SK-N-SH (cell line): ENCODE data around the gene GPR39. TPM values are rescaled to one million over a fixed set of nuclear protein-coding genes. Genes with fewer than 3 reads are reported as not detected.

Experiments
- CTCF ChIA-PET: fragments of 300-600, 350-600 bp; formaldehyde crosslinking; extraction: SDS; loops from one replicate; lab custom pipeline; 2021; lab: Yijun Ruan, JAX
- POLR2A ChIA-PET: fragments of 350-600 bp; sonication (Branson Sonifier 250); formaldehyde crosslinking; extraction: SDS; loops from one replicate; lab custom pipeline; 2020; ENCODE audit warnings: antibody characterized with exemption, inconsistent platforms; lab: Yijun Ruan, JAX
- DNase-seq: peaks from one replicate; pipeline ENCODE4 v3.0.0; 2012
- H2AFZ ChIP-seq: fragments of 200-600 bp; sonication (generic); 2 replicates; pipeline ENCODE4 v1.8.1; 2016; ENCODE audit warnings: antibody characterized with exemption, mild to moderate bottlenecking, low read depth
- H3F3A ChIP-seq: fragments of 200-600 bp; sonication (generic); replicated peaks from 2 replicates; pipeline ENCODE3; 2016; ENCODE audit warnings: antibody characterized with exemption, mild to moderate bottlenecking; ENCODE audit not compliant: insufficient read depth
- H3K27ac ChIP-seq, 2 experiments: fragments of 200-500 bp in 1 of 2; fragments of 200-600 bp in 1 of 2; sonication (Bioruptor generic) in 1 of 2; sonication (generic), shearing (Covaris generic) in 1 of 2; 2 replicates each; pipeline versions ENCODE4 v1.5.1 to v1.6.1; 2014 to 2016; ENCODE audit warnings: low read depth in 2 of 2, inconsistent platforms in 1 of 2, low read length in 1 of 2, mild to moderate bottlenecking in 1 of 2, mixed read lengths in 1 of 2
- H3K27me3 ChIP-seq: fragments of 200-600 bp; sonication (generic), shearing (Covaris generic); 2 replicates; pipeline ENCODE4 v1.6.1; 2016; ENCODE audit warnings: mixed run types; ENCODE audit not compliant: insufficient read depth
- H3K36me3 ChIP-seq, 2 experiments: fragments of 200-500 bp in 1 of 2; fragments of 200-600 bp in 1 of 2; sonication (Bioruptor generic) in 1 of 2; sonication (generic) in 1 of 2; replicated peaks in 1 of 2; 2 replicates each; pipeline versions ENCODE3 to v1.5.1; 2014 to 2016; ENCODE audit warnings: low read length in 1 of 2, mild to moderate bottlenecking in 1 of 2; ENCODE audit not compliant: insufficient read depth in 2 of 2, control insufficient read depth in 1 of 2
- H3K4me1 ChIP-seq, 2 experiments: fragments of 200-500 bp in 1 of 2; fragments of 200-600 bp in 1 of 2; sonication (Bioruptor generic) in 1 of 2; sonication (generic), shearing (Covaris generic) in 1 of 2; 2 replicates each; pipeline versions ENCODE4 v1.5.1 to v1.6.1; 2014 to 2016; ENCODE audit warnings: low read depth in 1 of 2, low read length in 1 of 2, mixed run types in 1 of 2; ENCODE audit not compliant: insufficient read depth in 2 of 2, control insufficient read depth in 1 of 2
- H3K4me2 ChIP-seq: fragments of 200-600 bp; sonication (generic), shearing (Covaris generic); 2 replicates; pipeline ENCODE4 v1.6.1; 2017; ENCODE audit warnings: mixed run types
- H3K4me3 ChIP-seq, 2 experiments: fragments of 200-500 bp in 1 of 2; fragments of 200-600 bp in 1 of 2; sonication (Bioruptor generic) in 1 of 2; sonication (generic), shearing (Covaris generic) in 1 of 2; 2 replicates each; pipeline versions ENCODE4 v1.5.1 to v1.8.1; 2014 to 2016; ENCODE audit warnings: low read depth in 2 of 2, inconsistent platforms in 1 of 2, low read length in 1 of 2, mild to moderate bottlenecking in 1 of 2, mixed read lengths in 1 of 2, moderate library complexity in 1 of 2
- H3K79me2 ChIP-seq: fragments of 200-600 bp; sonication (generic); 2 replicates; pipeline ENCODE4 v1.8.1; 2017; ENCODE audit warnings: mild to moderate bottlenecking; ENCODE audit not compliant: insufficient read depth
- H3K9ac ChIP-seq: fragments of 200-600 bp; sonication (generic); 2 replicates; pipeline ENCODE4 v1.6.1; 2017; ENCODE audit warnings: mixed run types
- H3K9me2 ChIP-seq: fragments of 200-600 bp; sonication (generic); 2 replicates; pipeline ENCODE4 v1.6.1; 2017; ENCODE audit warnings: mixed run types
- H3K9me3 ChIP-seq: fragments of 200-600 bp; sonication (generic); 2 replicates; pipeline ENCODE4 v1.6.1; 2017; ENCODE audit warnings: mixed run types, mild to moderate bottlenecking, moderate library complexity
- H4K20me1 ChIP-seq: fragments of 200-600 bp; sonication (generic); 2 replicates; pipeline ENCODE4 v1.6.1; 2017; ENCODE audit warnings: mild to moderate bottlenecking, mixed run types; ENCODE audit not compliant: insufficient read depth
- CHD2 ChIP-seq: fragments of 150-350 bp; IDR thresholded peaks from 2 replicates; pipeline ENCODE4 v1.6.1; 2018; ENCODE audit warnings: low read length; ENCODE audit not compliant: partially characterized antibody
- CTCF ChIP-seq: fragments of 200-600 bp; sonication (generic); IDR thresholded peaks from 2 replicates; pipeline ENCODE4 v1.6.1; 2017; ENCODE audit warnings: antibody characterized with exemption, mild to moderate bottlenecking, moderate library complexity
- ELF1 ChIP-seq: IDR thresholded peaks from 2 replicates; pipeline ENCODE4 v1.4.0; 2012
- EP300 ChIP-seq, 2 experiments: IDR thresholded peaks; 2 replicates each; pipeline versions ENCODE4 v1.4.0 to v1.6.1; 2012; ENCODE audit warnings: borderline replicate concordance in 1 of 2, low read depth in 1 of 2, low read length in 1 of 2
- EZH2phosphoT487 ChIP-seq: fragments of 200-600 bp; sonication (generic); IDR thresholded peaks from 2 replicates; pipeline ENCODE4 v1.6.1; 2017; ENCODE audit warnings: low read depth, mixed run types, mild to moderate bottlenecking, antibody characterized with exemption, moderate library complexity, borderline replicate concordance
- FOSL2 ChIP-seq: IDR thresholded peaks from 2 replicates; pipeline ENCODE4 v1.4.0; 2012; ENCODE audit warnings: low read depth, mild to moderate bottlenecking, moderate library complexity, borderline replicate concordance
- FOXJ3 ChIP-seq: sonication (generic); formaldehyde crosslinking; IDR thresholded peaks from 2 replicates; pipeline ENCODE4 v1.5.1; 2020; ENCODE audit warnings: mild to moderate bottlenecking, missing genetic modification reagents
- IRF3 ChIP-seq: fragments of 150-350 bp; IDR thresholded peaks from 2 replicates; pipeline ENCODE4 v1.6.1; 2016; ENCODE audit warnings: mild to moderate bottlenecking, low read depth, low read length
- JUND ChIP-seq: IDR thresholded peaks from 2 replicates; pipeline ENCODE4 v1.4.0; 2012
- MAX ChIP-seq: IDR thresholded peaks from 2 replicates; pipeline ENCODE4 v1.4.0; 2012; ENCODE audit warnings: low read depth
- MEF2A ChIP-seq: IDR thresholded peaks from 2 replicates; pipeline ENCODE4 v1.4.0; 2012; ENCODE audit warnings: low read depth, borderline replicate concordance
- NFIC ChIP-seq: IDR thresholded peaks from 2 replicates; pipeline ENCODE4 v1.4.0; 2012; ENCODE audit warnings: borderline replicate concordance
- NRF1 ChIP-seq: IDR thresholded peaks from 2 replicates; pipeline ENCODE4 v1.6.1; 2012; ENCODE audit warnings: low read depth, mild to moderate bottlenecking, low read length
- RAD21 ChIP-seq: IDR thresholded peaks from 2 replicates; pipeline ENCODE4 v1.6.1; 2012; ENCODE audit warnings: mild to moderate bottlenecking, low read length
- RCOR1 ChIP-seq: fragments of 150-350 bp; IDR thresholded peaks from 2 replicates; pipeline ENCODE4 v1.6.1; 2017; ENCODE audit warnings: antibody characterized with exemption, low read length
- RFX5 ChIP-seq: IDR thresholded peaks from 2 replicates; pipeline ENCODE4 v1.6.1; 2012; ENCODE audit warnings: mild to moderate bottlenecking, improper control_type of control experiment, low read length
- SIN3A ChIP-seq: IDR thresholded peaks from 2 replicates; pipeline ENCODE4 v1.6.1; 2012; ENCODE audit warnings: low read depth, mild to moderate bottlenecking, low read length, moderate library complexity, borderline replicate concordance
- TCF12 ChIP-seq: IDR thresholded peaks from 2 replicates; pipeline ENCODE4 v1.4.0; 2012
- TEAD4 ChIP-seq: IDR thresholded peaks from 2 replicates; pipeline ENCODE4 v1.4.0; 2012; ENCODE audit warnings: mild to moderate bottlenecking, borderline replicate concordance; ENCODE audit not compliant: insufficient read depth
- ZBTB33 ChIP-seq: IDR thresholded peaks from 2 replicates; pipeline ENCODE4 v1.4.0; 2012; ENCODE audit warnings: low read depth, borderline replicate concordance
- WGBS: methylation state at CpG from one replicate; pipeline ENCODE4 v1.1.6; 2017; ENCODE audit warnings: low lambda C conversion rate; 5-methylcytosine and 5-hydroxymethylcytosine counted together
- polyA plus RNA-seq, 3 experiments: library from polyadenylated mRNA; depleted of rRNA; stranded (reverse); fragments of >200 nt; gene quantifications; 2 replicates each; pipeline ENCODE4 v1.2.3, GENCODE V29; 2012
- TF ChIP-seq, protein P1 (sequence below): IDR thresholded peaks from 2 replicates; pipeline ENCODE4; 2012
- TF ChIP-seq, protein P2 (sequence below): IDR thresholded peaks from 2 replicates; pipeline ENCODE4 v1.6.1; 2012; ENCODE audit warnings: mild to moderate bottlenecking, low read depth, low read length, moderate library complexity
- TF ChIP-seq, protein P3 (sequence below): IDR thresholded peaks from 2 replicates; pipeline ENCODE4 v1.4.0; 2012; ENCODE audit warnings: low read depth, borderline replicate concordance

Gene GPR39
- polyA plus RNA-seq, 1 of the 3 experiments (the other 2 are of a cell fraction), result 2.3 TPM

- H3K79me2 ChIP-seq, result no peaks in the 10 kb centered on the region
- H3K4me1 ChIP-seq, result peaks cover 2 to 23% of the 10 kb centered on the region in 2 experiments; a peak in 2 of 4 replicates
- DNase-seq, result no peak
- H3F3A ChIP-seq, result peaks cover 14% of the 10 kb centered on the region
- H3K4me3 ChIP-seq, result no peak overlapping the region
- H2AFZ ChIP-seq, result peak overlapping the region; percentile 79; the same call in 1 of the 2 replicates
- H3K9me3 ChIP-seq, result no peaks in the 10 kb centered on the region
- peak overlapping the region; percentile 28; the same call in 1 of the 2 replicates for H3K9ac ChIP-seq
- H3K27ac ChIP-seq, result peak overlapping the region; percentile 39 to 76; a peak in 3 of 4 replicates
- no peaks in the 10 kb centered on the region for H3K27me3 ChIP-seq
- H3K9me2 ChIP-seq, result no peaks in the 10 kb centered on the region
- POLR2A ChIA-PET, result no interaction called here
- peak overlapping the region; percentile 63 for H3K4me2 ChIP-seq
- 20% methylated on average over 4 of the region's 4 CpGs for WGBS
- no peaks in the 10 kb centered on the region for H4K20me1 ChIP-seq
- no peaks in the 10 kb centered on the region for H3K36me3 ChIP-seq
- CTCF ChIA-PET, result interaction anchor here (1.2 kb wide), 1 partner anchor 10 kb away, joined by 7 read pairs; no protein-coding TSS in a partner anchor
- TF ChIP-seq FOXJ3 (CRISPR knock-in tag), result no peak
- TF ChIP-seq MEF2A, result 0 out of 2 replicates have a peak, but pooled peaks have one; percentile 36
- TF ChIP-seq RFX5, result no peak
- TF ChIP-seq, protein P1, sequence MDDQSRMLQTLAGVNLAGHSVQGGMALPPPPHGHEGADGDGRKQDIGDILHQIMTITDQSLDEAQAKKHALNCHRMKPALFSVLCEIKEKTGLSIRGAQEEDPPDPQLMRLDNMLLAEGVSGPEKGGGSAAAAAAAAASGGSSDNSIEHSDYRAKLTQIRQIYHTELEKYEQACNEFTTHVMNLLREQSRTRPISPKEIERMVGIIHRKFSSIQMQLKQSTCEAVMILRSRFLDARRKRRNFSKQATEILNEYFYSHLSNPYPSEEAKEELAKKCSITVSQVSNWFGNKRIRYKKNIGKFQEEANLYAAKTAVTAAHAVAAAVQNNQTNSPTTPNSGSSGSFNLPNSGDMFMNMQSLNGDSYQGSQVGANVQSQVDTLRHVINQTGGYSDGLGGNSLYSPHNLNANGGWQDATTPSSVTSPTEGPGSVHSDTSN, result peak; percentile 86
- TF ChIP-seq RCOR1, result no peak
- TF ChIP-seq JUND, result peak; percentile 90
- TF ChIP-seq TCF12, result peak; percentile 93
- TF ChIP-seq EZH2phosphoT487, result no peak
- TF ChIP-seq, protein P2, sequence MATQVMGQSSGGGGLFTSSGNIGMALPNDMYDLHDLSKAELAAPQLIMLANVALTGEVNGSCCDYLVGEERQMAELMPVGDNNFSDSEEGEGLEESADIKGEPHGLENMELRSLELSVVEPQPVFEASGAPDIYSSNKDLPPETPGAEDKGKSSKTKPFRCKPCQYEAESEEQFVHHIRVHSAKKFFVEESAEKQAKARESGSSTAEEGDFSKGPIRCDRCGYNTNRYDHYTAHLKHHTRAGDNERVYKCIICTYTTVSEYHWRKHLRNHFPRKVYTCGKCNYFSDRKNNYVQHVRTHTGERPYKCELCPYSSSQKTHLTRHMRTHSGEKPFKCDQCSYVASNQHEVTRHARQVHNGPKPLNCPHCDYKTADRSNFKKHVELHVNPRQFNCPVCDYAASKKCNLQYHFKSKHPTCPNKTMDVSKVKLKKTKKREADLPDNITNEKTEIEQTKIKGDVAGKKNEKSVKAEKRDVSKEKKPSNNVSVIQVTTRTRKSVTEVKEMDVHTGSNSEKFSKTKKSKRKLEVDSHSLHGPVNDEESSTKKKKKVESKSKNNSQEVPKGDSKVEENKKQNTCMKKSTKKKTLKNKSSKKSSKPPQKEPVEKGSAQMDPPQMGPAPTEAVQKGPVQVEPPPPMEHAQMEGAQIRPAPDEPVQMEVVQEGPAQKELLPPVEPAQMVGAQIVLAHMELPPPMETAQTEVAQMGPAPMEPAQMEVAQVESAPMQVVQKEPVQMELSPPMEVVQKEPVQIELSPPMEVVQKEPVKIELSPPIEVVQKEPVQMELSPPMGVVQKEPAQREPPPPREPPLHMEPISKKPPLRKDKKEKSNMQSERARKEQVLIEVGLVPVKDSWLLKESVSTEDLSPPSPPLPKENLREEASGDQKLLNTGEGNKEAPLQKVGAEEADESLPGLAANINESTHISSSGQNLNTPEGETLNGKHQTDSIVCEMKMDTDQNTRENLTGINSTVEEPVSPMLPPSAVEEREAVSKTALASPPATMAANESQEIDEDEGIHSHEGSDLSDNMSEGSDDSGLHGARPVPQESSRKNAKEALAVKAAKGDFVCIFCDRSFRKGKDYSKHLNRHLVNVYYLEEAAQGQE, result no peak
- TF ChIP-seq RAD21, result no peak
- no peak for TF ChIP-seq NRF1
- TF ChIP-seq, protein P3, sequence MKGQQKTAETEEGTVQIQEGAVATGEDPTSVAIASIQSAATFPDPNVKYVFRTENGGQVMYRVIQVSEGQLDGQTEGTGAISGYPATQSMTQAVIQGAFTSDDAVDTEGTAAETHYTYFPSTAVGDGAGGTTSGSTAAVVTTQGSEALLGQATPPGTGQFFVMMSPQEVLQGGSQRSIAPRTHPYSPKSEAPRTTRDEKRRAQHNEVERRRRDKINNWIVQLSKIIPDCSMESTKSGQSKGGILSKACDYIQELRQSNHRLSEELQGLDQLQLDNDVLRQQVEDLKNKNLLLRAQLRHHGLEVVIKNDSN, result peak; percentile 26; the same call in 1 of the 2 replicates
- TF ChIP-seq EP300 (IDR thresholded peaks at IDR 0.05; ENCODE audit: borderline replicate concordance in 1 of 2, low read depth in 1 of 2, low read length in 1 of 2), result peak in 1 of 2 experiments; percentile 90; a peak in 2 of 4 replicates
- TF ChIP-seq ELF1, result no peak
- no peak for TF ChIP-seq IRF3
- TF ChIP-seq CTCF, result no peak
- peak; percentile 44; the same call in 1 of the 2 replicates for TF ChIP-seq ZBTB33
- TF ChIP-seq NFIC, result peak; percentile 72
- TF ChIP-seq FOSL2, result peak; percentile 91
- TF ChIP-seq MAX, result peak; percentile 76
- no peak for TF ChIP-seq CHD2
- peak; percentile 80; the same call in 1 of the 2 replicates for TF ChIP-seq TEAD4
- TF ChIP-seq SIN3A, result peak; percentile 50; the same call in 1 of the 2 replicates
These were observed 22.1 kb downstream of the GPR39 start for GRCh38 chr2:132438691-132439090.
